Measurements from ENCODE around the gene GDI1.

Gene GDI1

GRCh38 chrX:154432210-154432609 lies 4.7 kb upstream of the GDI1 start:
- H3K4me3 ChIP-seq (ENCODE audit: low read length) = no peak overlapping the region
- TF ChIP-seq, protein P1, sequence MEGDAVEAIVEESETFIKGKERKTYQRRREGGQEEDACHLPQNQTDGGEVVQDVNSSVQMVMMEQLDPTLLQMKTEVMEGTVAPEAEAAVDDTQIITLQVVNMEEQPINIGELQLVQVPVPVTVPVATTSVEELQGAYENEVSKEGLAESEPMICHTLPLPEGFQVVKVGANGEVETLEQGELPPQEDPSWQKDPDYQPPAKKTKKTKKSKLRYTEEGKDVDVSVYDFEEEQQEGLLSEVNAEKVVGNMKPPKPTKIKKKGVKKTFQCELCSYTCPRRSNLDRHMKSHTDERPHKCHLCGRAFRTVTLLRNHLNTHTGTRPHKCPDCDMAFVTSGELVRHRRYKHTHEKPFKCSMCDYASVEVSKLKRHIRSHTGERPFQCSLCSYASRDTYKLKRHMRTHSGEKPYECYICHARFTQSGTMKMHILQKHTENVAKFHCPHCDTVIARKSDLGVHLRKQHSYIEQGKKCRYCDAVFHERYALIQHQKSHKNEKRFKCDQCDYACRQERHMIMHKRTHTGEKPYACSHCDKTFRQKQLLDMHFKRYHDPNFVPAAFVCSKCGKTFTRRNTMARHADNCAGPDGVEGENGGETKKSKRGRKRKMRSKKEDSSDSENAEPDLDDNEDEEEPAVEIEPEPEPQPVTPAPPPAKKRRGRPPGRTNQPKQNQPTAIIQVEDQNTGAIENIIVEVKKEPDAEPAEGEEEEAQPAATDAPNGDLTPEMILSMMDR (IDR thresholded peaks at IDR 0.05; ENCODE audit: insufficient read depth, low read depth, low read length, missing control alignments) = no peak
- DNase-seq (ENCODE audit: low read depth) = no peak

DNA sequence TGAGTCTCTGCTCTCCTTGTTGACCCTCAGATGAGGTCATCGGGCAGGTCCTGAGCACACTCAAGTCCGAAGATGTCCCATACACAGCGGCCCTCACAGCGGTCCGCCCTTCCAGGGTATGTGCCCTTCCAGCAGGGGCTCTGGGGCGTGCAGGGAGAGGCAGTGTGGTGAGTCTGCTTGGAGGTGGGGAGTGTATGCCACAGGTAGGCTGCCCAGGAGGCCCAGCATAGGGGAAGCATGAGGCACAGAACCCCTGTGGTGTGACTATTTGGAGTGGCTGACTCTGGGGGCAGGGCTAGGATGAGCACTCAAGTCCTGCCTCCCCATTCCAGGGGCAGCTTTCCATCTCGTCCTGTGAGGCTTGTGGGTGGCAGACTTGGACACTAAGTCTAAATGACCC lies 3.3 kb upstream of the GDI1 start:
- H3K4me3 ChIP-seq (ENCODE audit: low read length) = no peak overlapping the region
- DNase-seq (ENCODE audit: low read depth) = no peak
- TF ChIP-seq, protein P1 (IDR thresholded peaks at IDR 0.05; ENCODE audit: insufficient read depth, low read depth, low read length, missing control alignments) = no peak

DNA sequence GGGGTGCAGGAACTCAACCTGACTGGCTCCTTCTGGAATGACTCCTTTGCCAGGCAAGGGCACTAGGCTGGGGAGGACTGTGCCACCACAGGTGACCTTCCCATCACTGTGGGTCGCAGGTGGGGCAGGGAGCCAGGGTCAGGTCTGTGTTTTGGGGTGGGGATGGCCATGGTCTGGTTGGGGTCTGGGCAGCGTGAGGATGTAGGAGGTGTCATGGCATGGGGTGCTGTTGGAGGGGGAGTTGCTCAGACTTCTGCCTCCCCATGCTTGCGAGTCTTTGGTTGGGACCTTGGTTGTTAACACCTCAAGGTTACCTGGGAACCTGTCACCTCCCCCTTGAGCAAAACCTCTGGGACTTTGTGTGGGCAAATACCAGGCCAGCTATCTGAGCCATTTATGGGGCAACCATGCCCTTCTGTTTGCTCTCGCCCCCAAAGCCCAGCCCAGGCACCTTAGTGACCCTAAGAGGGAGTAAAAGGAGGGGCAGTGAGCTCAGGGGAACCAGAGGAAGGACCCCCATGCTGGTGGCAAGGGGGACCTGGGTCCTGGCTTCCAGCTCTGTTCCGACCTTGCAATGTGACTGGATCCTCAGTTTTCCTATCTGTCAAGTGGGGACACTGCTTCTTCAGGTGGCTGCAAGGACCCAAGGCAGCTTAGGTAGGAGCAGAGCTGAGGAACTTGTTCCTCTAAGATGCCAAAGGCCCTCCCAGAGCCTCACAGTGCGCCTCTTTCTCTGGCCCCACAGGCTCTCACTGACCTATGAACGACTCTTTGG lies 2.4 kb upstream of the GDI1 start:
- no peak overlapping the region for H3K4me3 ChIP-seq (ENCODE audit: low read length)
- TF ChIP-seq, protein P1 (IDR thresholded peaks at IDR 0.05; ENCODE audit: insufficient read depth, low read depth, low read length, missing control alignments) = no peak
- DNase-seq (ENCODE audit: low read depth) = no peak

GRCh38 chrX:154435171-154435733 lies 1.7 kb upstream of the GDI1 start:
- TF ChIP-seq, protein P1 (IDR thresholded peaks at IDR 0.05; ENCODE audit: insufficient read depth, low read depth, low read length, missing control alignments) = no peak
- no peak overlapping the region for H3K4me3 ChIP-seq (ENCODE audit: low read length)
- no peak for DNase-seq (ENCODE audit: low read depth)

GRCh38 chrX:154436374-154436982 lies 476 bp upstream of the GDI1 start:
- TF ChIP-seq, protein P1 (IDR thresholded peaks at IDR 0.05; ENCODE audit: insufficient read depth, low read depth, low read length, missing control alignments) = no peak
- DNase-seq (ENCODE audit: low read depth) = peak; percentile 27
- H3K4me3 ChIP-seq (ENCODE audit: low read length) = peak overlapping the region; percentile 22

DNA sequence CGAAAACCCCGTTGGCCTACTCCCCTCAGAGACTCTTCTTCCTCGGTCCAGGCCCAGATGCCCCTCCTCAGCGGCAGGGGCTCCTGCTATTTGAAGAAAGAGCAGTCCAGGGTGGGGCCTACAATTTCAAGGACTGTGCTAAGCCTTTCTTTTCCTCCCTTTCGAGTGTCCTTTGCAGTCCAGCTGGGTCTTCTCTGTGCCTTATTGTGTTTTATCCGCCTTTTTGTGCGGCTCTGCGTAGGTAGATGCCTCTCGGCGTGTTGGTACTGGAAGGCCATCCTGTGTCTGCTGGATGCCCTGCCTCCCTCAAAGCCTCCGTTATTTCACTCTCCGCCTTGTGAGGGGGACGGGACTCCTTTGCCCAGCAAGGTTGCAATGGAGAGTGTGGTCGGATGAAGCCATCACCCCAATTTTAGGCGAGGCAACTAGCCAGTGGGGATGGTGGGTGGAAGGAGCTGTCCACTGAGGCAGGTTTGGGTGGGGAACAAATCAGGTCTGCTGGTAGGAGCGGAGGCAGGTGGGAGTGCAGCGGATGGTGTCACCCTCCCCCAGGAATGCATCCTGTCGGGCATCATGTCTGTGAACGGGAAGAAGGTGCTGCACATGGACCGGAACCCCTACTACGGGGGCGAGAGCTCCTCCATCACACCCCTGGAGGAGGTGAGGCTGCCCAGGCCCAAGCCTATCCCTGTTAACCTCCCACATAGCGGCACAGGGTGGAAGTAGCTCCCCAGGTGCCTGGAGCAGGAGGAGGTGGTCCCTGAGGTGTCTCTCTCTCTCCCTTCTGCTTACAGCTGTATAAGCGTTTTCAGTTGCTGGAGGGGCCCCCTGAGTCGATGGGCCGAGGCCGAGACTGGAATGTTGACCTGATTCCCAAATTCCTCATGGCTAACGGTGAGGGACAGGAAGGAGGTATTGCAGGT lies 1.3 kb downstream of the GDI1 start:
- TF ChIP-seq, protein P1 (IDR thresholded peaks at IDR 0.05; ENCODE audit: insufficient read depth, low read depth, low read length, missing control alignments) = no peak
- DNase-seq (ENCODE audit: low read depth) = no peak
- peak overlapping the region; percentile 57 for H3K4me3 ChIP-seq (ENCODE audit: low read length)
